ENCODE results near the gene CANX.
A peak's percentile ranks its signal among the peaks of the same experiment; 100 is the strongest.

- TF ChIP-seq CTCF (IDR thresholded peaks at IDR 0.05) (peak; percentile 79 to 90 (median 87)), POLR2A (IDR thresholded peaks at IDR 0.05) (no peak)
These were observed 64.6 kb downstream of the CANX start for GRCh38 chr5:179763215-179763945.

All from testis (tissue), 2 donors.